H1 (cell line): Measurements from ENCODE around the gene GPHA2. TPM values are rescaled to one million over a fixed set of nuclear protein-coding genes. Genes with fewer than 3 reads are reported as not detected.

ENCODE experiments used
- MAFK ChIP-seq: IDR thresholded peaks from 2 replicates; pipeline ENCODE4 v1.6.1; 2012; ENCODE audit warnings: low read depth, mild to moderate bottlenecking, improper control_type of control experiment, low read length
- NRF1 ChIP-seq: IDR thresholded peaks from 2 replicates; pipeline ENCODE4 v1.6.1; 2011; ENCODE audit warnings: mild to moderate bottlenecking, low read depth, low read length, improper control_type of control experiment
- SIX5 ChIP-seq: IDR thresholded peaks from 2 replicates; pipeline ENCODE4 v1.6.1; 2011; ENCODE audit warnings: mild to moderate bottlenecking, low read depth, low read length
- polyA plus RNA-seq, 7 experiments: library from polyadenylated mRNA; depleted of rRNA in 3 of 7; stranded (reverse) in 5 of 7; unstranded in 2 of 7; fragments of >200 nt in 5 of 7; fragments of 200-250 nt in 2 of 7; gene quantifications; 1 replicate in 5 of 7; 2 replicates in 1 of 7; 4 replicates in 1 of 7; pipeline versions ENCODE4 v1.2.1 to v1.2.3, GENCODE V29; 2011 to 2013; ENCODE audit warnings: missing spikeins in 2 of 7, mixed read lengths in 2 of 7
- total RNA-seq: library from RNA; stranded (reverse); fragmentation: NEBNext Ultra II Directional; extraction: Animal tissue kit (Norgen Biotek cat#: 25700); gene quantifications from 2 replicates; pipeline ENCODE4 v1.2.1, GENCODE V29; 2021
- TF ChIP-seq, protein P1 (sequence below): fragments of 300-600 bp; sonication (generic); IDR thresholded peaks from 2 replicates; pipeline ENCODE4 v1.7.1; 2012; ENCODE audit warnings: low read length, moderate library complexity, mild to moderate bottlenecking, inconsistent platforms; ENCODE audit not compliant: insufficient replicate concordance
- TF ChIP-seq, protein P2 (sequence below): IDR thresholded peaks from 2 replicates; pipeline ENCODE4 v1.6.1; 2011; ENCODE audit warnings: low read length, improper control_type of control experiment

The GPHA2 gene
- total and polyA plus RNA-seq, 2 of the 8 experiments (the other 6 are each of a cell fraction or from before 2014, with no cell fraction given) = 0.97 to 4.4 TPM

DNA sequence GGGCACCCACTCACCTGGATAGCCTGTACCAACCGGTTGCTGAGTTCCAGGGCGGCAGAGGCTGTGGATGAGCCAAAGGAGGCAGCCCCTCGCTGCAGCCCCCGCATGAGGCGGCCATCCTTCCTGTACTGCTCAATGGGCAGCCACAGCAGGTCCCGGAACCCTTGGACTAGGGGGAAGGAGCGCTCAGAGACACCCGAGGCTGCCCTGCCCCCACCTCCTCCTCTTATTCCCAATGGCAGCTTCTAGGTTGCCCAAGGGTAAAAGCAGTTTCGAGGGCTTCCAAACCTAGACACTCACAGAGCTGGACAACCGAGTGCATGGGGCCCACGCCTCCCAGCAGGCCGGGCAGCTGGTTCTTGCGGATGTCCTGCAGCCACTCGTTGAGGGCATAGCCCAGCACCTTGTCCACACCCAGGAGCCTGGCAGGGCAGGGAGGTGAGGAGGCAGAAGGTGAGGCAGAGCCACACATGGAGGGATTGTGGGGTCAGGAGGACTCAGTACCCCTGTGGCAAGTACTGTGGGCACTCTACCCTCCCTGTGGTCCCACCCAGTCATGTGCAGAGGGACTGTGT, 39.2 kb downstream of the GPHA2 start (continued):
- TF ChIP-seq, protein P1, sequence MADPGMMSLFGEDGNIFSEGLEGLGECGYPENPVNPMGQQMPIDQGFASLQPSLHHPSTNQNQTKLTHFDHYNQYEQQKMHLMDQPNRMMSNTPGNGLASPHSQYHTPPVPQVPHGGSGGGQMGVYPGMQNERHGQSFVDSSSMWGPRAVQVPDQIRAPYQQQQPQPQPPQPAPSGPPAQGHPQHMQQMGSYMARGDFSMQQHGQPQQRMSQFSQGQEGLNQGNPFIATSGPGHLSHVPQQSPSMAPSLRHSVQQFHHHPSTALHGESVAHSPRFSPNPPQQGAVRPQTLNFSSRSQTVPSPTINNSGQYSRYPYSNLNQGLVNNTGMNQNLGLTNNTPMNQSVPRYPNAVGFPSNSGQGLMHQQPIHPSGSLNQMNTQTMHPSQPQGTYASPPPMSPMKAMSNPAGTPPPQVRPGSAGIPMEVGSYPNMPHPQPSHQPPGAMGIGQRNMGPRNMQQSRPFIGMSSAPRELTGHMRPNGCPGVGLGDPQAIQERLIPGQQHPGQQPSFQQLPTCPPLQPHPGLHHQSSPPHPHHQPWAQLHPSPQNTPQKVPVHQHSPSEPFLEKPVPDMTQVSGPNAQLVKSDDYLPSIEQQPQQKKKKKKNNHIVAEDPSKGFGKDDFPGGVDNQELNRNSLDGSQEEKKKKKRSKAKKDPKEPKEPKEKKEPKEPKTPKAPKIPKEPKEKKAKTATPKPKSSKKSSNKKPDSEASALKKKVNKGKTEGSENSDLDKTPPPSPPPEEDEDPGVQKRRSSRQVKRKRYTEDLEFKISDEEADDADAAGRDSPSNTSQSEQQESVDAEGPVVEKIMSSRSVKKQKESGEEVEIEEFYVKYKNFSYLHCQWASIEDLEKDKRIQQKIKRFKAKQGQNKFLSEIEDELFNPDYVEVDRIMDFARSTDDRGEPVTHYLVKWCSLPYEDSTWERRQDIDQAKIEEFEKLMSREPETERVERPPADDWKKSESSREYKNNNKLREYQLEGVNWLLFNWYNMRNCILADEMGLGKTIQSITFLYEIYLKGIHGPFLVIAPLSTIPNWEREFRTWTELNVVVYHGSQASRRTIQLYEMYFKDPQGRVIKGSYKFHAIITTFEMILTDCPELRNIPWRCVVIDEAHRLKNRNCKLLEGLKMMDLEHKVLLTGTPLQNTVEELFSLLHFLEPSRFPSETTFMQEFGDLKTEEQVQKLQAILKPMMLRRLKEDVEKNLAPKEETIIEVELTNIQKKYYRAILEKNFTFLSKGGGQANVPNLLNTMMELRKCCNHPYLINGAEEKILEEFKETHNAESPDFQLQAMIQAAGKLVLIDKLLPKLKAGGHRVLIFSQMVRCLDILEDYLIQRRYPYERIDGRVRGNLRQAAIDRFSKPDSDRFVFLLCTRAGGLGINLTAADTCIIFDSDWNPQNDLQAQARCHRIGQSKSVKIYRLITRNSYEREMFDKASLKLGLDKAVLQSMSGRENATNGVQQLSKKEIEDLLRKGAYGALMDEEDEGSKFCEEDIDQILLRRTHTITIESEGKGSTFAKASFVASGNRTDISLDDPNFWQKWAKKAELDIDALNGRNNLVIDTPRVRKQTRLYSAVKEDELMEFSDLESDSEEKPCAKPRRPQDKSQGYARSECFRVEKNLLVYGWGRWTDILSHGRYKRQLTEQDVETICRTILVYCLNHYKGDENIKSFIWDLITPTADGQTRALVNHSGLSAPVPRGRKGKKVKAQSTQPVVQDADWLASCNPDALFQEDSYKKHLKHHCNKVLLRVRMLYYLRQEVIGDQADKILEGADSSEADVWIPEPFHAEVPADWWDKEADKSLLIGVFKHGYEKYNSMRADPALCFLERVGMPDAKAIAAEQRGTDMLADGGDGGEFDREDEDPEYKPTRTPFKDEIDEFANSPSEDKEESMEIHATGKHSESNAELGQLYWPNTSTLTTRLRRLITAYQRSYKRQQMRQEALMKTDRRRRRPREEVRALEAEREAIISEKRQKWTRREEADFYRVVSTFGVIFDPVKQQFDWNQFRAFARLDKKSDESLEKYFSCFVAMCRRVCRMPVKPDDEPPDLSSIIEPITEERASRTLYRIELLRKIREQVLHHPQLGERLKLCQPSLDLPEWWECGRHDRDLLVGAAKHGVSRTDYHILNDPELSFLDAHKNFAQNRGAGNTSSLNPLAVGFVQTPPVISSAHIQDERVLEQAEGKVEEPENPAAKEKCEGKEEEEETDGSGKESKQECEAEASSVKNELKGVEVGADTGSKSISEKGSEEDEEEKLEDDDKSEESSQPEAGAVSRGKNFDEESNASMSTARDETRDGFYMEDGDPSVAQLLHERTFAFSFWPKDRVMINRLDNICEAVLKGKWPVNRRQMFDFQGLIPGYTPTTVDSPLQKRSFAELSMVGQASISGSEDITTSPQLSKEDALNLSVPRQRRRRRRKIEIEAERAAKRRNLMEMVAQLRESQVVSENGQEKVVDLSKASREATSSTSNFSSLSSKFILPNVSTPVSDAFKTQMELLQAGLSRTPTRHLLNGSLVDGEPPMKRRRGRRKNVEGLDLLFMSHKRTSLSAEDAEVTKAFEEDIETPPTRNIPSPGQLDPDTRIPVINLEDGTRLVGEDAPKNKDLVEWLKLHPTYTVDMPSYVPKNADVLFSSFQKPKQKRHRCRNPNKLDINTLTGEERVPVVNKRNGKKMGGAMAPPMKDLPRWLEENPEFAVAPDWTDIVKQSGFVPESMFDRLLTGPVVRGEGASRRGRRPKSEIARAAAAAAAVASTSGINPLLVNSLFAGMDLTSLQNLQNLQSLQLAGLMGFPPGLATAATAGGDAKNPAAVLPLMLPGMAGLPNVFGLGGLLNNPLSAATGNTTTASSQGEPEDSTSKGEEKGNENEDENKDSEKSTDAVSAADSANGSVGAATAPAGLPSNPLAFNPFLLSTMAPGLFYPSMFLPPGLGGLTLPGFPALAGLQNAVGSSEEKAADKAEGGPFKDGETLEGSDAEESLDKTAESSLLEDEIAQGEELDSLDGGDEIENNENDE = no peak
- TF ChIP-seq SIX5 (no peak), MAFK (no peak), NRF1 (no peak)
- TF ChIP-seq, protein P2, sequence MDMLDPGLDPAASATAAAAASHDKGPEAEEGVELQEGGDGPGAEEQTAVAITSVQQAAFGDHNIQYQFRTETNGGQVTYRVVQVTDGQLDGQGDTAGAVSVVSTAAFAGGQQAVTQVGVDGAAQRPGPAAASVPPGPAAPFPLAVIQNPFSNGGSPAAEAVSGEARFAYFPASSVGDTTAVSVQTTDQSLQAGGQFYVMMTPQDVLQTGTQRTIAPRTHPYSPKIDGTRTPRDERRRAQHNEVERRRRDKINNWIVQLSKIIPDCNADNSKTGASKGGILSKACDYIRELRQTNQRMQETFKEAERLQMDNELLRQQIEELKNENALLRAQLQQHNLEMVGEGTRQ = no peak
